ENCODE results near the gene CCL21.

CCL21 gene

DNA sequence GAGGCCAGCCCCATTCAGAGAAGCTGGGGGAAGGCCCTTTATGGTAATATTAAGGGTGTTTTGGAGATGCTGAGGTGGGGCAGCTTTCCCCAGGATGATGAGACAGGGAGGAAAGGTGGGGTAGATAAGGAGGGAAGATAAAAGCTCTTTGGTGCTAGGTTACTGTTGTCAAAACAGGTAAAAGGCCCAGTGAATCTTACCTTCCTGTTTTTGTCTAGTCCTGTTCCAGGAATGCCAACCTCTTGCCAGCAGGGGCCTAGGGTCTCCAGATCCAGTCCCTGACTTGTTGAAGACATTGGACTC lies 46.7 kb downstream of the CCL21 start:
- no peak for DNase-seq (ENCODE audit: low spot score)
- TF ChIP-seq, protein P1, sequence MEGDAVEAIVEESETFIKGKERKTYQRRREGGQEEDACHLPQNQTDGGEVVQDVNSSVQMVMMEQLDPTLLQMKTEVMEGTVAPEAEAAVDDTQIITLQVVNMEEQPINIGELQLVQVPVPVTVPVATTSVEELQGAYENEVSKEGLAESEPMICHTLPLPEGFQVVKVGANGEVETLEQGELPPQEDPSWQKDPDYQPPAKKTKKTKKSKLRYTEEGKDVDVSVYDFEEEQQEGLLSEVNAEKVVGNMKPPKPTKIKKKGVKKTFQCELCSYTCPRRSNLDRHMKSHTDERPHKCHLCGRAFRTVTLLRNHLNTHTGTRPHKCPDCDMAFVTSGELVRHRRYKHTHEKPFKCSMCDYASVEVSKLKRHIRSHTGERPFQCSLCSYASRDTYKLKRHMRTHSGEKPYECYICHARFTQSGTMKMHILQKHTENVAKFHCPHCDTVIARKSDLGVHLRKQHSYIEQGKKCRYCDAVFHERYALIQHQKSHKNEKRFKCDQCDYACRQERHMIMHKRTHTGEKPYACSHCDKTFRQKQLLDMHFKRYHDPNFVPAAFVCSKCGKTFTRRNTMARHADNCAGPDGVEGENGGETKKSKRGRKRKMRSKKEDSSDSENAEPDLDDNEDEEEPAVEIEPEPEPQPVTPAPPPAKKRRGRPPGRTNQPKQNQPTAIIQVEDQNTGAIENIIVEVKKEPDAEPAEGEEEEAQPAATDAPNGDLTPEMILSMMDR (IDR thresholded peaks at IDR 0.05; ENCODE audit: borderline replicate concordance, control extremely low read depth, extremely low read depth, insufficient read depth, missing control alignments), result no peak
- in situ Hi-C loops (cut with MboI; ENCODE audit: low sequenced_read_pairs, unreplicated experiment), result no loop called here

DNA sequence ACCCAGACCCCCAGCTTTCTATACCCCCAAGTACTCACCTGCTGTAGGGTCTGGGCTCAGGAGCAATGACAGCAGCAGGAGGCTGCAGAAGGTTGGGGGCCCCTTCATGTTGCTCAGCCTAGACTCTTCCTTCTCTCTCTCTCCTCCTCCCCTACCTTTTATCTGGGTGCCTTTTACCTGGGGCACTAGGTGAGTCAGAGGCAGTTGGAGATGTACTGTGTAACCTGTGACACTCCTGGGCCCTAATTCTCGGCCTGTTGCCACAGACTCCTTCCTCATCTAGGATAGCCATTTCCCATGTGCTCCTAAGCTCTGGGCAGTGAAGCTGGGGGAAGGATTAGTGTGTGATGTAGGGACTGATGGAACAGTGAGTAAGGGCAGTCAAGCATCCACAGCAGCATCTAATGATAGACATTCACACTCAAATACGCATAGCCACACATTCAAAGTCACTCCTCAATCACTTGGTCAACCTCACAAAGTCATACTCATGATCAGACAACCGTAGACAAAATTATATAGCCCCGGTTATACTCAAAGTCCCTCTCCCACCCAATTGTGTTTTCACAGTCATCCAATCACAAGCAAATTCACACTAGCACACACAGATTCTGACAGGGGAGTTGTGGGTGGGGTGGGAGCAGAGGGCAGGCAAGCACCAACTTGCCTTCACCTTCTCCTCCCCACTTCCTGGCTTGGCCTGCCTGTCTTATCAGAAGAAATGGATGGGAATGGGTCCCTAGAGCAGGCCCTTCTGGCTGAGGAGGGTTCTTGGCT lies 47.2 kb downstream of the CCL21 start, which contains the start of gene CCL27:
Gene CCL27 (minus strand): TSS at position 132 of the 777 bp plus-strand sequence. CDS start 24 bp downstream, at position 108.
- in situ Hi-C loops (cut with MboI; ENCODE audit: low sequenced_read_pairs, unreplicated experiment), result no loop called here
- DNase-seq (ENCODE audit: low spot score), result no peak
- TF ChIP-seq, protein P1 (IDR thresholded peaks at IDR 0.05; ENCODE audit: borderline replicate concordance, control extremely low read depth, extremely low read depth, insufficient read depth, missing control alignments), result no peak

DNA sequence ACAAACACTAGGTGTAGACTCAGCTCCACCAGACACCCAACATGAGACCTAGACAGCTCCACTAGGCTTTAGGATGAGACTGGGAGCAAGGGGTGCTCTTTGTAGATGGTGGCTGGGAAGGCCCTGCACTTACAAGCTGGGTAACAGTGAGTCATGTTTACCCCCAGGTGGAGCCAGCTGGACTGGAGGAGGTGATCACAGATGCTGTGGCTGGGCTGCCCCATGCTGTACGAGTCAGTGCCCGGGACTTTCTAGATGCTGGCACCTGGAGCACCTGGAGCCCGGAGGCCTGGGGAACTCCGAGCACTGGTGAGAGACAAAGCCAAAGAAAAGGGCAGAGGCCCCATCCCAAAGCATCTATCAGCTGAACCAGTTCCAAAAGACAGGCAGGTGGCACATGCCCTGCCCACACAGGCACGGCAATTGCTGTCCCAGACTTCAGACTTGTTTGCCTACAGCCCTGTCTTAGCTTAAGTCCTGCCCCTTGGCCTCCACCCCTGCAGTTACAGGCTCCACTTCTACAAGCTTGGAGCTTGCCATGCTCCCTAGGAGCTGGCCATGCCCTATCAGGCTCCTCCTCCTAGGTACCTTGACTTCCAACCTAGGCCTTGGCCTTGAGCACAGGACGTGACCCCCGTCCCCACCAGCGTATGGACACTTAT lies 50.2 kb downstream of the CCL21 start:
- DNase-seq (ENCODE audit: low spot score), result no peak
- in situ Hi-C loops (cut with MboI; ENCODE audit: low sequenced_read_pairs, unreplicated experiment), result no loop called here

More for the DNA sequence above, 50.2 kb downstream of the CCL21 start:
- TF ChIP-seq, protein P1 (IDR thresholded peaks at IDR 0.05; ENCODE audit: borderline replicate concordance, control extremely low read depth, extremely low read depth, insufficient read depth, missing control alignments), result no peak

Measured in GM13976 (cell line).